Fibroblast of lung (primary cell): ENCODE data around the gene IL1B. TPM values are rescaled to one million over a fixed set of nuclear protein-coding genes. Genes with fewer than 3 reads are reported as not detected.

Experiments used
- DNase-seq, 2 donors: peaks; one replicate each; pipeline versions ENCODE4 v3.0.0 to v3.0.0-alpha.2; 2010; ENCODE audit warnings: low read depth in 2 of 2
- H2AFZ ChIP-seq: 2 replicates; pipeline ENCODE4 v1.5.1; 2012; ENCODE audit warnings: low read length, control low read depth, inconsistent platforms
- H3K27ac ChIP-seq: 2 replicates; pipeline ENCODE4 v1.5.1; 2011; ENCODE audit warnings: low read length, control low read depth; ENCODE audit not compliant: insufficient read depth
- H3K27me3 ChIP-seq: 2 replicates; pipeline ENCODE4 v1.5.1; 2011; ENCODE audit warnings: mild to moderate bottlenecking, low read length; ENCODE audit not compliant: control insufficient read depth, insufficient read depth
- H3K36me3 ChIP-seq: 2 replicates; pipeline ENCODE4 v1.5.1; 2011; ENCODE audit warnings: low read length; ENCODE audit not compliant: control insufficient read depth, insufficient read depth
- H3K4me1 ChIP-seq: 2 replicates; pipeline ENCODE4 v1.5.1; 2011; ENCODE audit warnings: low read length; ENCODE audit not compliant: control insufficient read depth, insufficient read depth; ENCODE audit errors: extremely low read depth
- H3K4me2 ChIP-seq: 2 replicates; pipeline ENCODE4 v1.5.1; 2011; ENCODE audit warnings: low read length, control low read depth; ENCODE audit not compliant: insufficient read depth; ENCODE audit errors: extremely low read depth
- H3K4me3 ChIP-seq, 4 experiments: fragments of 200-600 bp in 1 of 4; sonication (generic) in 1 of 4; replicated peaks in 1 of 4; 2 replicates each; pipeline ENCODE4 v1.5.1; 2011 to 2016; ENCODE audit warnings: low read length in 4 of 4, low read depth in 3 of 4, mild to moderate bottlenecking in 3 of 4, control low read depth in 2 of 4, inconsistent platforms in 1 of 4, mixed read lengths in 1 of 4; ENCODE audit not compliant: insufficient read depth in 1 of 4; ENCODE audit errors: control extremely low read depth in 1 of 4
- H3K79me2 ChIP-seq: 2 replicates; pipeline ENCODE4 v1.5.1; 2012; ENCODE audit warnings: mild to moderate bottlenecking, low read length, inconsistent platforms; ENCODE audit not compliant: control insufficient read depth, insufficient read depth
- H3K9ac ChIP-seq: 2 replicates; pipeline ENCODE4 v1.5.1; 2011; ENCODE audit warnings: mild to moderate bottlenecking, low read length, control low read depth; ENCODE audit not compliant: insufficient read depth
- H3K9me3 ChIP-seq: 2 replicates; pipeline ENCODE4 v1.5.1; 2012; ENCODE audit warnings: low read depth, low read length; ENCODE audit not compliant: control insufficient read depth, insufficient read depth
- H4K20me1 ChIP-seq: 2 replicates; pipeline ENCODE4 v1.5.1; 2011; ENCODE audit warnings: low read length; ENCODE audit not compliant: control insufficient read depth, insufficient read depth; ENCODE audit errors: extremely low read depth
- EZH2 ChIP-seq: IDR thresholded peaks from 2 replicates; pipeline ENCODE4 v1.5.1; 2012; ENCODE audit warnings: low read length, control low read depth, mild to moderate bottlenecking; ENCODE audit errors: missing control alignments
- polyA plus RNA-seq, 2 donors: library from polyadenylated mRNA; depleted of rRNA in 1 of 2; stranded (reverse) in 1 of 2; unstranded in 1 of 2; fragments of >200 nt; gene quantifications; 2 replicates each; pipeline ENCODE4 v1.2.1, GENCODE V29; 2011 to 2012; ENCODE audit warnings: missing spikeins in 1 of 2
- total RNA-seq: library from RNA; depleted of rRNA; stranded (reverse); fragments of >200 nt; gene quantifications from 2 replicates; pipeline ENCODE4 v1.2.1, GENCODE V29; 2014
- TF ChIP-seq, protein P1 (sequence below), 2 donors: IDR thresholded peaks in 1 of 2; conservative IDR thresholded peaks in 1 of 2; 1 replicate in 1 of 2; 2 replicates in 1 of 2; pipeline ENCODE4 v1.5.1; 2011 to 2012; ENCODE audit warnings: low read length in 2 of 2, control low read depth in 1 of 2, inconsistent platforms in 1 of 2, low read depth in 1 of 2, mild to moderate bottlenecking in 1 of 2

IL1B gene
- total and polyA plus RNA-seq, 2 donors (not counting 1 experiment from before 2014, with no cell fraction given): 0.23 TPM; not detected in 1

DNA sequence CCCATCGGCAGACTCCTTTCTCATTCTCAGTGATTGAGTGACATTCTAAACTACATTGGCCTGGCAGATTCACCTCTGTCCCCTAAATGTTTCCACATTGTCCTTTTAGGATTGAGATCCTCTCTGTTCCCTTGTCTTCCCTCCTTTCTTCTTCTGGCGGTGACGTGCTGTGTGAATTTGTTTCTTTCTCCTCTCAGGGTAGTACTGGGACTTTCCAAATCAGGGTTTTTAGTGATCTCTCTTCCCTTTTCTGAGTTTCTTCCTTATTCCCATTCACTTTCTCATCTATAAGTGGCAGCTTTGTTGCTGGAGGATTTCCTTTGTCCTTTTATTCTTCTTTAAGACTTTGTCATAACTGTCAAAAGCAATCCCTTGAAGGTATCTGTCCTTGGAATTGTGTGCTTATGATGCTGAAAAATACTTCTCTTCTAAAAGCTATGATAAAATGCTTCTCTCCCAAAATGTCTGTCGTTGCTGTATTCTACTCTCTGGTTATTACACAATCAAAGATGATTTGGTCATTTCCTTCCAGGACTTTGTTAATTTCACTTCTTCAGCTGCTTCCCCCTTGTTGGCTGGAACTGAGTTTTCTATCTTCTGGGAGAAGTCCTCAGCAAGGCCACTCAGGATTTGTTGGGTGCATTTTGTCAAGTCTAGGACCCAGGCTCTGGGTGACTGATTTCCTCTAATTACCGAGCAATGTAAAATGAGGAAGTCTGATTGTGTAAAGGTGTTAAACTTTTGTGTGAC is 4.9 kb upstream of the IL1B start:
- Histone ChIP-seq H3K9me3 (no peaks in the 10 kb centered on the region), H3K36me3 (no peaks in the 10 kb centered on the region), H3K27ac (no peak overlapping the region), H3K79me2 (no peaks in the 10 kb centered on the region), H3K9ac (no peak overlapping the region), H3K27me3 (peaks cover 3% of the 10 kb centered on the region), H3K4me3 (no peak overlapping the region), H3K4me2 (no peak overlapping the region), H3K4me1 (no peaks in the 10 kb centered on the region), H2AFZ (no peak overlapping the region), H4K20me1 (no peaks in the 10 kb centered on the region)
- no peak for DNase-seq
- TF ChIP-seq, protein P1, sequence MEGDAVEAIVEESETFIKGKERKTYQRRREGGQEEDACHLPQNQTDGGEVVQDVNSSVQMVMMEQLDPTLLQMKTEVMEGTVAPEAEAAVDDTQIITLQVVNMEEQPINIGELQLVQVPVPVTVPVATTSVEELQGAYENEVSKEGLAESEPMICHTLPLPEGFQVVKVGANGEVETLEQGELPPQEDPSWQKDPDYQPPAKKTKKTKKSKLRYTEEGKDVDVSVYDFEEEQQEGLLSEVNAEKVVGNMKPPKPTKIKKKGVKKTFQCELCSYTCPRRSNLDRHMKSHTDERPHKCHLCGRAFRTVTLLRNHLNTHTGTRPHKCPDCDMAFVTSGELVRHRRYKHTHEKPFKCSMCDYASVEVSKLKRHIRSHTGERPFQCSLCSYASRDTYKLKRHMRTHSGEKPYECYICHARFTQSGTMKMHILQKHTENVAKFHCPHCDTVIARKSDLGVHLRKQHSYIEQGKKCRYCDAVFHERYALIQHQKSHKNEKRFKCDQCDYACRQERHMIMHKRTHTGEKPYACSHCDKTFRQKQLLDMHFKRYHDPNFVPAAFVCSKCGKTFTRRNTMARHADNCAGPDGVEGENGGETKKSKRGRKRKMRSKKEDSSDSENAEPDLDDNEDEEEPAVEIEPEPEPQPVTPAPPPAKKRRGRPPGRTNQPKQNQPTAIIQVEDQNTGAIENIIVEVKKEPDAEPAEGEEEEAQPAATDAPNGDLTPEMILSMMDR (conservative IDR thresholded peaks at IDR 0.05 in 1 of 2, IDR thresholded peaks at IDR 0.05 in 1 of 2; ENCODE audit: low read depth in 1 of 2, low read length in 2 of 2): no peak
- no peak for TF ChIP-seq EZH2

DNA sequence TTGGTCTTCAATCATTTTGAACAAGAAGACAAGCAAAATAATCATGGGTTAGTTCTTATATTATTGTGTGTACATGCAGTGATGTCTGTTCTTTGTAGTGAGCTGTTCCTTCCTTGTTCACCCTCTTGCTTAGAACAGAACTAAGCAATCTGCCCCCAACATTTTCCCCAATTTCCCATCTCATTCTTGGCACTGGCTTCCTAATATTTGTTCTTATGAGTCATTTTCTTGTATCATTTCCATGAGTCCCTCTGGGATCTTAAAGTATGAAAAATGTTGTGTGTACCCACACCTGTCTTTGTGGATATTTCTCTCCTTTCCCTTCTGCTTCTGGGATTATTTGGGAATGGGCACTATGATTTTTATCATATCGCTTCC is 3.5 kb upstream of the IL1B start:
- Histone ChIP-seq H3K27ac (no peak overlapping the region), H3K4me2 (no peak overlapping the region), H3K4me1 (no peaks in the 10 kb centered on the region), H3K9ac (no peak overlapping the region), H3K27me3 (peaks cover 3% of the 10 kb centered on the region), H3K9me3 (no peaks in the 10 kb centered on the region), H4K20me1 (no peaks in the 10 kb centered on the region), H3K36me3 (no peaks in the 10 kb centered on the region), H3K79me2 (no peaks in the 10 kb centered on the region), H2AFZ (no peak overlapping the region), H3K4me3 (no peak overlapping the region)
- no peak for TF ChIP-seq EZH2
- TF ChIP-seq, protein P1 (conservative IDR thresholded peaks at IDR 0.05 in 1 of 2, IDR thresholded peaks at IDR 0.05 in 1 of 2; ENCODE audit: low read depth in 1 of 2, low read length in 2 of 2): no peak
- no peak for DNase-seq

DNA sequence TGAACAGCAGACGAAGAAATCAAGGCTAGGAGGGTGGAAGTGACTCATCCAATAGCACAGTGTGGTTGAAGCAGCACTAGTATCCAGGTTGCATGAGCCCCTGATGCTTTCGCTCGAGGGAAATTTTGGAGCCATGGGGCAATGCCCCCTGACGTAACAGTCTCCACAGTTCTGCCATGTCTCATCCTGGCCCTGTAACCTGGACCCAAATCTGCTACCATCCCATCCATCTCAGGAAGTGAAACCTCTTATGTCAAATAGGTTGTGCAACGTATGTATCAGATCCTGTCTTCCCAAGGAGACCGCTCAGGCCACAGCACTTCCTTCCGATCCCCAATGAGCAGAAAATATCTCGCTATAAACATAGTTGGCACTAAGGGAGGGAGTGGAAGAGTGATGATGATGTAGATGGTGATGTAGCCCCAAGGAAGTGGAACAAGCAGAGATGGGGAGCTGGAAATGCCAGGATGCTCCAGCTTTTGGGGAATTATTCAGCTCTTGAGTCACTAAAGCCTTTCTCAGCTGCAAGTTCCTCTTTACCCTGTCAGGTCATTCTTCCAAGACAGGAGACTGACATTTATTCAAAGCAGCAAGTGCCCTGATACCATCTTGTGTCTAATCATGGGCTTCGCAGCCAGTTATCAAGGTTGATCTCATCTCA is 3.0 kb upstream of the IL1B start:
- peaks cover 3% of the 10 kb centered on the region for H3K27me3 ChIP-seq
- H4K20me1 ChIP-seq: no peaks in the 10 kb centered on the region
- no peaks in the 10 kb centered on the region for H3K79me2 ChIP-seq
- H2AFZ ChIP-seq: no peak overlapping the region
- no peak for TF ChIP-seq EZH2
- TF ChIP-seq, protein P1 (conservative IDR thresholded peaks at IDR 0.05 in 1 of 2, IDR thresholded peaks at IDR 0.05 in 1 of 2; ENCODE audit: low read depth in 1 of 2, low read length in 2 of 2): no peak
- H3K36me3 ChIP-seq: no peaks in the 10 kb centered on the region
- no peak overlapping the region for H3K4me2 ChIP-seq
- H3K27ac ChIP-seq: no peak overlapping the region
- no peaks in the 10 kb centered on the region for H3K9me3 ChIP-seq
- no peak overlapping the region for H3K9ac ChIP-seq
- no peak overlapping the region for H3K4me3 ChIP-seq
- DNase-seq: no peak
- H3K4me1 ChIP-seq: no peaks in the 10 kb centered on the region
